Neuron (in vitro differentiated cells): ENCODE data around the gene PLD1.
"Not testable (repeated sequence)": the region's sequence is repeated elsewhere in the genome, so short reads cannot be mapped to it uniquely, and the experiment has no call there.

Experiments
- H2AFZ ChIP-seq: one replicate; pipeline ENCODE4 v1.6.1; 2013; ENCODE audit warnings: low read depth, mild to moderate bottlenecking, inconsistent platforms, low read length, moderate library complexity
- H3K27me3 ChIP-seq: one replicate; pipeline ENCODE4 v1.6.1; 2013; ENCODE audit warnings: low read length; ENCODE audit not compliant: insufficient read depth
- H3K36me3 ChIP-seq: one replicate; pipeline ENCODE4 v1.6.1; 2013; ENCODE audit warnings: low read length; ENCODE audit not compliant: insufficient read depth
- H3K4me1 ChIP-seq: one replicate; pipeline ENCODE4 v1.6.1; 2013; ENCODE audit warnings: low read length; ENCODE audit not compliant: insufficient read depth
- H3K4me3 ChIP-seq: 2 replicates; pipeline ENCODE4 v1.5.1; 2013; ENCODE audit warnings: mild to moderate bottlenecking, low read length, moderate library complexity
- H3K9me3 ChIP-seq: one replicate; pipeline ENCODE4 v1.6.1; 2013; ENCODE audit warnings: low read length

The PLD1 gene

DNA sequence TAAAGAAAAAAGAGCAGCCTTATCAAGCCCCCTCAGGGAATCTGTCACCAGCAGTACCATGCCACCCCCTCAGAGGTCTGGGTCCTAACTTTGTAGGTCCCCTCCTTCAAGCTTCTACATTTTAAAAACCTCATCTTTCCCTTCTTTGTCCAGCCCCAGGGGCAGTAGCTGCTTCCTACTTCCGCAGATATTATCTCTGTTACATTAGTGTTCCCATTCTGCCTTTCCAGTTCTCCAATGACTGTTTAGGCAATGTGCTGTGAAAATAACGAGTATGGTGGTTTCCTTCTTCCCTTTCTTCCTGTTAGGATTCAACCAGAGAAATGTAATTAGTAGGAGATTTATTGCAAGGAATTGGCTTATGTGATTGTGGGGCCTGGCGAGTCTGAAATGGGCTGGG lies 224.0 kb downstream of the PLD1 start:
- no peaks in the 10 kb centered on the region for H3K36me3 ChIP-seq
- no peak overlapping the region for H3K4me3 ChIP-seq
- no peaks in the 10 kb centered on the region for H3K27me3 ChIP-seq
- no peak overlapping the region for H2AFZ ChIP-seq
- H3K4me1 ChIP-seq, result peaks cover 6% of the 10 kb centered on the region
- no peaks in the 10 kb centered on the region for H3K9me3 ChIP-seq

DNA sequence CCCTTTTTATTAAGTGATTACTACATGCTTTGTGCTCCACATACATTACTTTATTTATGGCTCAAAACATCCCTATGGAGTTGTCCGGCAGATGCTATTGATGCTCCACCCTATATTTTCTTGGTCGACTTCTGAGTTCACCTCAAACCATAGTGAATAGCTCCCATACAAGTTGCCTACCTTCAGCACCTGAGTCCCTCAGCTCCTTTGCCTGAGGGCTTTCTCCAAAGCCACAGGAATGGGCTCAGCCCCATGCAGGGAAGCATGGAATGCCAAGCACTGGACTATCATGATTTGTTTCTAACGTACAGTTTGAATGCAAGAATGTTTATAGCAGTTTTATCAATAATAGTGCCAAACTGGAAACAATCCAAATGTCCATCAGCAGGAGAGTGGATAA lies 225.2 kb downstream of the PLD1 start:
- no peak overlapping the region for H2AFZ ChIP-seq
- no peaks in the 10 kb centered on the region for H3K36me3 ChIP-seq
- no peaks in the 10 kb centered on the region for H3K4me1 ChIP-seq
- H3K9me3 ChIP-seq, result no peaks in the 10 kb centered on the region
- no peaks in the 10 kb centered on the region for H3K27me3 ChIP-seq
- no peak overlapping the region for H3K4me3 ChIP-seq

DNA sequence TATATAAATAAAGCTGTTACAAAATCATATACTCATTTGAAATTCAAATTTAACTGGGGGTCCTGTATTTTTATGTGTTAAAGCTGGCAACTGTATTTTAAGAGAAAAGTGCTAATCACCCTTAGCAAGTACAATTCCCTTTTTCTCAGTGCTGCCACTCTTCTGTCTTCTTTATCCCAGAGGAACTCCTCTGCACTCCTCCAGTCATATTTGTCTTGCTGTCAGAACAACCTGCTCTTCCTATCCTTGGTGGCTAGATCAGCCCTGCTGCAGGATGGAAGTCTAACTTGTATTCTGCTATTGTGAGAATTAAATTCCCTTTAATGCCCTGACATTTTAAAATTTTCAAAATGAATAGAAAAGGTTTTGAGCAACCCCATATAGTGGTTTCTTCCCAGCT lies 226.2 kb downstream of the PLD1 start:
- Histone ChIP-seq H2AFZ (no peak overlapping the region), H3K36me3 (no peaks in the 10 kb centered on the region), H3K9me3 (no peaks in the 10 kb centered on the region), H3K27me3 (no peaks in the 10 kb centered on the region), H3K4me1 (no peaks in the 10 kb centered on the region), H3K4me3 (no peak overlapping the region)

DNA sequence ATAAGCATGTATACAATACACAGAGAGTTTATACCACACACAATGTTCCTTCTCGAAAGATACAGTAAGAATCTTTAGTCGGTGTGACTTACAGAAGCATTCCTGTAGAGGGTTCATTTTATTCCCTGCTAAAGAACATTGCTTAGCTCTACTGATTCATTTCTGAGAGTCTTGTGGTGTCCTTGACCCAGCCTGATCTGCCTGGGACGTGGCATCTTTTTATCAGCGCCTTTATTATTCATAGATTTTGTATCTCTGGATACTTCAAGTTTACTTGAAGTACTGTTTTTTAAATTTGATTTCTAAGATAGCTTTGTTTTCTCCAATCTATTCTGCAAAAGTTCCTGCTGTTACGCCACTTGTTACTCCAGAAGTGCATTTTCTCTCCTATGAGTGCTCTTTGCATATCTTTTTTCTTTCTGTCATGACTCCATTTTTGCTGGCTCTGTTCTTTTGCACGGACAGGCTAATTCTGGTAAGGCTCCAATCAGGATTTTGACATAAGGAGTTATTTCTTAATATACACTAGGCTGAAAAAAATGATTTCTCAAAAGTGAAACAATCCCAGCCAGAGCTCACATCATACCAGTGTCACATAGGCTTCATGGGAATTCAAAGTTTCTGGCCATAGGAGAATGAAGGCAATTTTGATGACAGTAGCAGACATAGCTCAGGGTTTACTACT lies 235.6 kb downstream of the PLD1 start:
- no peaks in the 10 kb centered on the region for H3K9me3 ChIP-seq
- no peak overlapping the region for H3K4me3 ChIP-seq
- no peaks in the 10 kb centered on the region for H3K4me1 ChIP-seq
- H2AFZ ChIP-seq, result no peak overlapping the region
- H3K27me3 ChIP-seq, result no peaks in the 10 kb centered on the region
- H3K36me3 ChIP-seq, result no peaks in the 10 kb centered on the region

DNA sequence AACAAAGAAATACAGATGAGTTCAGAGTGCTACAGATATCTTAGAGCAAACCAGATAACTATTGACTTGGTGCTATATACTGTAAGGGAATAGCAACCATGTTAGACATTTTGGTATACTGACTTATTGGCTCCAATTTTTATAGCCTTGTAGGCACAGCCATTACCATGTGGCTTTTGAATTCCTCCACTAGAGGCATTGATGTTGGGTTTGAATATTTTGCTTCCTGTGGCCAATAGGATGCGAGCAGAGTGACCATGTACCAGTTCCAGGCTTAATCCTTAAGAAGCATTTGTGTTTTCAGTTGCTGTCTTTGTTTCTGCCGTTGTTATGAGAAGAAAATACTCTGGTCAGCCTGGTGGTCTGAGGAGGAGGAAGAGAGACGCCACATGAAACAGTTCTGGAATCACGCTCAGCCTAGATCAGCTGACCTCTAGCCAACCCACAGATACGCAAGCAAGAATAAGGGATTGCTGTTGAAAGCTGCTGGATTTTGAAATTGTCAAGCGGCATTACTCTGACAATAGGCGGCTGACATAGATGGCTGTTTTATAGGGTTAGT lies 240.6 kb downstream of the PLD1 start:
- Histone ChIP-seq H3K36me3 (no peaks in the 10 kb centered on the region), H3K4me3 (no peak overlapping the region), H2AFZ (no peak overlapping the region), H3K9me3 (no peaks in the 10 kb centered on the region), H3K4me1 (no peaks in the 10 kb centered on the region), H3K27me3 (no peaks in the 10 kb centered on the region)

DNA sequence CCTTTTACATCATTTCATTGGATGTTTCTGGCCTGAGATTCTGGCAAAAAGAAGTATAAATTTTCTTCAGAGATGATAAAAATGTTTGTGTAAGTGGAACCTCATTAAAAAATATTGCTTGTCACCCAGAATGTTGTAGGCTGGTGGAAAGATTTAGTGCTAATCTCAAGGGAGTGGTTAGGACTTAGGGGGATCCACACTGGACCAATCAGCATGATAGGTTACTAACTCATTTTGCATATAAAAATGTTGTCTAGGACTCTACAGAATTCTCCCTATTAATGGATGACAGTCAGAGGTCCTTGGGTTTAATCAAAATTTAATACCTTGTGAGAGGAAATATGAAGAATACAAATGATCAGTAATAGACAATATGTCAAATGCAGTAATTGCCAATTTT lies 241.5 kb downstream of the PLD1 start:
- Histone ChIP-seq H2AFZ (no peak overlapping the region), H3K4me1 (no peaks in the 10 kb centered on the region), H3K27me3 (no peaks in the 10 kb centered on the region), H3K36me3 (no peaks in the 10 kb centered on the region), H3K9me3 (no peaks in the 10 kb centered on the region), H3K4me3 (no peak overlapping the region)

DNA sequence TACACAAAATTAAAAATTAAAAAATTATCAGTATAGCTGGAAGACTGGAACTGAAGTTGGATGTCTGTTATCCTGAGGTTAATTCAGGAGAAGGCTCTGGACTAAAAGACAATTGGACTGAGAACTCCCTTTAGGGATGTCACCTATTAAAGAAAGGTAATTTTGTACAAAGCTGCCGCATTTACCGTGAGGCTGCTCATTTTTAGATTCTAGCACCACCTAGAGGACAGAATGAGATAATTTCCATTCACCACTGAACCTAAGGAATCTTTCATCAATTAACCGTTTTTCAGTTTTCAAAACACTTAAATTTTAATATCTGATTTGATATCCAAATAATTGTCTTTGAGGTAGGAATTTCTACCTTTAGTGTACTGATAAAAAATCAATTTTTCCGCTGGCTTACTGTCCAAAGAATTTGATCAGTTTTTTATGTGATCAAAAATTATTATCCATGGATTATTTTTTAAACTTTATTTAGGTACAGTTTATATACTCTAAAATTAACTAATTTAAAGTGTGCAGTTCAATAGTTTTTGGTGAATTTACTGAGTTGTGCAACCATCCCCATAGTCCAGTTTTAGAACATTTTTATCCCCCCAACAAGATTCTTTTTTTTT lies 243.4 kb downstream of the PLD1 start:
- Histone ChIP-seq H3K4me3 (no peak overlapping the region), H3K9me3 (no peaks in the 10 kb centered on the region), H3K27me3 (no peaks in the 10 kb centered on the region), H2AFZ (no peak overlapping the region), H3K36me3 (no peaks in the 10 kb centered on the region), H3K4me1 (no peaks in the 10 kb centered on the region)

DNA sequence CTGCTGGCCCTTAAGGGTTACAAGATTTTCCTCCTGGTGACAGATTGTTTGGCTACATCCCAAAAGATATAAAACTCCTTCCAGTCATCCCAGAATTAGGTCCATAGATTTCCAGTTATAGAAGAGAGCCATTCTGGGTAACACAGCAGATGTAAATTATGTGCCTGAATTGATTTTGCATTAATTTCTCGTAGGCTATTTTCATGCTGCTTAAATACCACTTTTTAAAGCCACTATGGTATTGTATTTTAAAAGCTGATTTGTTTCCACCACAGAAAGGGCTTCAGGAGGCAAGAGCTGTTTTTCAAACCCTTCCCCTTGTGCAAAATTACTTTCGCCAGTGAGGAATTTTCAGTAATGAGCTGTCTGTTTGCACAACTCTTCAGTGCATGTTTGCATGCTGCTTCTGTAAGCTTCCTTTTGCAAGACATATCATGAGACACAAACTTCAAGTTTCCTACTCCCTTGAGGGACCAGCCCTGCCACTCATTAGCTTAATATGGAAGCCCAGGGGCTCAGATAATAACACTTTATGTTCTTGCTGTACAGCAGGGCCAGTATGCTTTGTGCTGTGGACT lies 244.7 kb downstream of the PLD1 start:
- H3K36me3 ChIP-seq, result no peaks in the 10 kb centered on the region
- no peak overlapping the region for H2AFZ ChIP-seq
- H3K9me3 ChIP-seq, result no peaks in the 10 kb centered on the region
- no peak overlapping the region for H3K4me3 ChIP-seq
- no peaks in the 10 kb centered on the region for H3K4me1 ChIP-seq
- no peaks in the 10 kb centered on the region for H3K27me3 ChIP-seq

DNA sequence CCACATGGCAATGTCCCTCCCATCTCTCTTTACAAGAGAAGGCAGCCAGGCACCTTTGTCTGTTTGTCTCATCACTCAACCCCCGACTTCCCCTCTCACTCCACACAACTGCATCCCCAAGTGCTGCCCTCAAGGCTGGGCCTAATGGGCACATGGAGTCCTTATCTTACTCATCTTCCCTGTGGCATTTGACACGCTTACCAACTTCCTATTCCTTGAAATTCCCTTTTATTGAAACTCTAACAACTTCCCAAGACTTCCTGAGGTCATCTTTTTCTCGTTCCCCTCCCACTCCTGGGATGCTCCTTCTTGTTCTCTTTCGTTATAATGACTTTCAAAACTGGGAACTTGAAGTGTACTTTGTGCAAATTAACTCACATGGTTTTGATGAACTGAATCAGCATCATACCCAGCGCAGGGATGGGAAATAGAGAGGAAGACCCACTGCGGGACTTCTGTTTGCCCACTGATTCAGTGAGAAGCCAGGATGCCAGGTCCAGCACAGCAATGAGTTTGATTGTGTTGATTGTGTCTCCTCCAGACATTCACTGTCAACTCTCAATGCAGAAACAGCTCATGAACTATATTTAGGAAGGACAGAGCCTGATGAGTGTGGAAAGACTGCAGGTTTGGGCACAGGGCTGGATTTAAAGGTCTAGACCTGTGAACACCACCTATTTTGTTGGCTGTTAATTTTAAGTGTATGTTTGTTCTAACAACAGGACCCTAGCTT lies 245.4 kb downstream of the PLD1 start:
- Histone ChIP-seq H3K9me3 (no peaks in the 10 kb centered on the region), H3K36me3 (no peaks in the 10 kb centered on the region), H3K4me3 (no peak overlapping the region), H2AFZ (no peak overlapping the region), H3K27me3 (no peaks in the 10 kb centered on the region), H3K4me1 (no peaks in the 10 kb centered on the region)

DNA sequence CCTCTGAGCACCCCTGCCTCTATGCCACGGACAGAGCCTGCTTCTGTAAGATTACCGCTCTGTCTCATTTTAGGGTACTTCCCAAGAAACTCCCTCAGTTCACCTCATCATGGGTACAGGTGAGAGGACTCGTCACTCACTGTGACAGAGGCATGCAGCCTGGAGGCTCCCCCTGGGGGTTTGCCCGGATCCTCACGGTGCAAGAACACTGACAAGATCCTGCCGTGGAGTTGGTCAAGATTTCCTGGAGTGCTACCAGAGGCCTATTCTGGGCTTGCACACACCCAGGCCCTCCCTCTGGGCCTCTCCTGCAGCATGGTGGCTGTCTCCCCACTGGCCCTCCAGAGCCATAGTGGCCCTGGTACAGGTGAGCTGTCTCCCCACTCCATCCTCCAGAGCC lies 247.0 kb downstream of the PLD1 start:
- no peak overlapping the region for H3K4me3 ChIP-seq
- no peaks in the 10 kb centered on the region for H3K9me3 ChIP-seq
- no peak overlapping the region for H2AFZ ChIP-seq
- H3K4me1 ChIP-seq, result peaks cover 1% of the 10 kb centered on the region
- no peaks in the 10 kb centered on the region for H3K36me3 ChIP-seq
- no peaks in the 10 kb centered on the region for H3K27me3 ChIP-seq

DNA sequence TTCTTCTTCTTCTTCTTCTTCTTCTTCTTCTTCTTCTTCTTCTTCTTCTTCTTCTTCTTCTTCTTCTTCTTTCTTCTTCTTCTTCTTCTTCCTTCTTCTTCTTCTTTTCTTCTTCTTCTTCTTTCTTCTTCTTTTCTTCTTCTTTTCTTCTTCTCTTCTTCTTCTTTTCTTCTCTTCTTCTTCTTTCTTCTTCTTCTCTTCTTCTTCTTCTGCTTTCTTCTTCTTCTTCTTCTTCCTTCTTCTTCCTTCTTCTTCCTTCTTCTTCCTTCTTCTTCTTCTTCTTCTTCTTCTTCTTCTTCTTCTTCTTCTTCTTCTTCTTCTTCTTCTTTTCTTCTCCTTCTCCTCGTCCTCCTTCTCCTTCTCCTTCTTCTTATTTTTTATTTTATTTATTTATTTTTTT lies 247.8 kb downstream of the PLD1 start:
- H3K9me3 ChIP-seq, H2AFZ ChIP-seq, H3K36me3 ChIP-seq, H3K27me3 ChIP-seq, H3K4me1 ChIP-seq, H3K4me3 ChIP-seq: not testable (repeated sequence)

DNA sequence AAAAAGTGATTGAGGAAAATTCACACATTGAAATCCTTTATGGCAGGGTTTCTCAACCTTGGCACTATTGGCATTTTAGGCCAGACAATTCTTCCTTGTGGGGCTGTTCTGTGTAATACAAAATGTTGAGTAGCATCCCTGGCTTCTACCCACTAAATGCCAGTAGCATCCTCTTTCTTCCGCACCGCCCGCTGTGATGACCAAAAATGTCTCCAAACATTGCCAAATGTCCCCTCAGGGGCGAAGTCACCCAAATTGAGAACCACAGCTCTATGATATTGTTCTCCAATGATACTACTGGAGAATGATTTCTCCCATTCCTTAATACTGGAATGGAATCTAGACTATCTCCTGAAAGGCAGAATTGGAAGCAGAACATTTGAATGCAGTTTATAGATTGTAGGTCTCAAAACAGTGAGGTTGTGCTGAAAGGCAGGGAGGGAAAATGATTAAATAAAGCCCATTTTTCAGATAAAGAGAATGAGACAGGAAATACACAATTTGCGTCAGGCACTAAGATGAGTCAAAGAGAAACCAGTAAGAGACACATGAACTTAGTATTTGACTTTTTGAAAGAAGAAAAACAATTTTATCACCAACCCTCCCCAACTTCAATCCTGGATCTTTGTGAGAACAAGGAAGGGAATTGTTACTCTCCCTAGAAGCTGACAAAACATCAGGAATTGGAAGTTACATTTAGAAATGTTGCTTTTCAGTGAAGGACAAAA lies 248.5 kb downstream of the PLD1 start:
- H3K9me3 ChIP-seq, result no peaks in the 10 kb centered on the region
- no peaks in the 10 kb centered on the region for H3K27me3 ChIP-seq
- H3K4me1 ChIP-seq, result peaks cover 5% of the 10 kb centered on the region

DNA sequence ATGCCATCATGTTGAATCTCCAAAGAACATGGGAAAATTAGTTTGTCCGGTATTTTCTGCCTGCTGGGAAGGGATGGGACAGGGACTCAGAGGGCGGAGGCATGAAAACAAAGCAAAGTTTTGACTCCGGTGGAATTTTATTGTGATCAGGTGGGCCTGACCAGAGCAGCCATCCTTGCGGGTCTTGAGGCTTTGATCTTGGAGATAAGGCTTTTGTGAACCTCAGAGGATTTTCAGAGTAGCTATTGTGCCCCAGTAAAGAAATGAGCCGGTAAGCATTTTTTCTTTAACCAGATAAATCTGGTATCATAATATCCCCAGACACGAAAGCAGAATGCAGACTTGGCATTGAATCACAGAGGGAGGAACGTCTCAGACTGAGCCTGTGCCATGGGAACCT lies 250.7 kb downstream of the PLD1 start:
- no peaks in the 10 kb centered on the region for H3K36me3 ChIP-seq
- no peaks in the 10 kb centered on the region for H3K9me3 ChIP-seq
- H2AFZ ChIP-seq, result no peak overlapping the region
- H3K4me3 ChIP-seq, result no peak overlapping the region
- peaks cover 10% of the 10 kb centered on the region for H3K4me1 ChIP-seq
- no peaks in the 10 kb centered on the region for H3K27me3 ChIP-seq

More for the DNA sequence above, 248.5 kb downstream of the PLD1 start:
- H3K4me3 ChIP-seq, result no peak overlapping the region
- H2AFZ ChIP-seq, result no peak overlapping the region
- no peaks in the 10 kb centered on the region for H3K36me3 ChIP-seq
